Esophagus muscularis mucosa (tissue), 4 donors: ENCODE measurements around the gene OR2G2.

Experiments used
- EP300 ChIP-seq: sonication (generic); formaldehyde crosslinking; IDR thresholded peaks from one replicate; pipeline ENCODE4 v1.6.1; 2017; ENCODE audit warnings: antibody characterized with exemption
- POLR2AphosphoS5 ChIP-seq, 2 donors: sonication (generic); formaldehyde crosslinking; IDR thresholded peaks; one replicate each; pipeline ENCODE4 v1.6.1; 2017; ENCODE audit warnings: antibody characterized with exemption in 2 of 2
- TF ChIP-seq, protein P1 (sequence below), 3 experiments: fragments of 200-600 bp in 2 of 3; fragments of 450-650 bp in 1 of 3; sonication (generic) in 2 of 3; IDR thresholded peaks; one replicate each; pipeline ENCODE4 v1.5.1; 2017 to 2019; ENCODE audit warnings: antibody characterized with exemption in 3 of 3, mild to moderate bottlenecking in 2 of 3, moderate library complexity in 1 of 3

DNA sequence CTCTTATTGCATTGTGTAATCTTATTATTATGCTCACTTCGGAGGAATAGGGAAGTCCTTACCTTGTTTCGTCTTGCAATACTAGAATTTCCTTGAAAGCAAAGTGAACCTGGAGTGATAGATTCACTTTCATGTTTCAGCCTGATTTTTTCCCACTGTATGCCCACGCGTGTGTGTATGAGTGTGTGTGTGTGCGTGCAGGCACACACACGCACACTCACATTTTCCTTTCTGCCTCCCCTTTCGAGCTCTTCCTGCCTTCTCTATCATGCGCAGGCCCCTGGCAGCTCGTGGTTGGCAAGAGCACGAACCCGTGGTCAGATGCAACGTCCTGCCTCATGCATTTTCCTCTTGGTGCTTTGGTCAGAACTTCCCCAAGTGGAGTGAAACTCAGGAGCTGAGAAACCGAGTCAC, 39.4 kb upstream of the OR2G2 start, which contains the start of gene GCSAML:
- TF ChIP-seq, protein P1, sequence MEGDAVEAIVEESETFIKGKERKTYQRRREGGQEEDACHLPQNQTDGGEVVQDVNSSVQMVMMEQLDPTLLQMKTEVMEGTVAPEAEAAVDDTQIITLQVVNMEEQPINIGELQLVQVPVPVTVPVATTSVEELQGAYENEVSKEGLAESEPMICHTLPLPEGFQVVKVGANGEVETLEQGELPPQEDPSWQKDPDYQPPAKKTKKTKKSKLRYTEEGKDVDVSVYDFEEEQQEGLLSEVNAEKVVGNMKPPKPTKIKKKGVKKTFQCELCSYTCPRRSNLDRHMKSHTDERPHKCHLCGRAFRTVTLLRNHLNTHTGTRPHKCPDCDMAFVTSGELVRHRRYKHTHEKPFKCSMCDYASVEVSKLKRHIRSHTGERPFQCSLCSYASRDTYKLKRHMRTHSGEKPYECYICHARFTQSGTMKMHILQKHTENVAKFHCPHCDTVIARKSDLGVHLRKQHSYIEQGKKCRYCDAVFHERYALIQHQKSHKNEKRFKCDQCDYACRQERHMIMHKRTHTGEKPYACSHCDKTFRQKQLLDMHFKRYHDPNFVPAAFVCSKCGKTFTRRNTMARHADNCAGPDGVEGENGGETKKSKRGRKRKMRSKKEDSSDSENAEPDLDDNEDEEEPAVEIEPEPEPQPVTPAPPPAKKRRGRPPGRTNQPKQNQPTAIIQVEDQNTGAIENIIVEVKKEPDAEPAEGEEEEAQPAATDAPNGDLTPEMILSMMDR (IDR thresholded peaks at IDR 0.05), result no peak
- TF ChIP-seq POLR2AphosphoS5 (IDR thresholded peaks at IDR 0.05) (no peak), EP300 (no peak)
